ENCODE measurements around the gene LHX5.

- TF ChIP-seq CTCF (IDR thresholded peaks at IDR 0.05) (no peak), POLR2A (IDR thresholded peaks at IDR 0.05) (no peak), POLR2AphosphoS5 (IDR thresholded peaks at IDR 0.05) (no peak)
These were observed 58.2 kb downstream of the LHX5 start for GRCh38 chr12:113413488-113413939.

Measured in transverse colon (tissue), 4 donors.